ENCODE data around the gene UPF2. TPM values are rescaled to one million over a fixed set of nuclear protein-coding genes. Genes with fewer than 3 reads are reported as not detected.

Gene UPF2
- total and polyA plus RNA-seq, 2 of the 13 experiments (the other 11 are each of a cell fraction or from before 2014, with no cell fraction given), result 6.2 to 14.5 TPM

GRCh38 chr10:11909618-11910017, 133.0 kb downstream of the UPF2 start:
- intact Hi-C loops (cut with micrococcal nuclease; ENCODE audit: unreplicated experiment) (no loop called here), in situ Hi-C loops (cut with HindIII; ENCODE audit: extremely low pct_ligation_motif_present, low pct_unique_long_range_greater_than_20kb) (no loop called here)
- TF ChIP-seq HDAC2 (CRISPR knock-in tag; IDR thresholded peaks at IDR 0.05) (no peak), CBX1 (IDR thresholded peaks at IDR 0.05; ENCODE audit: low read depth) (no peak), ZNF230 (CRISPR knock-in tag; IDR thresholded peaks at IDR 0.05) (no peak), NR2C2 (CRISPR knock-in tag; IDR thresholded peaks at IDR 0.05; ENCODE audit: borderline replicate concordance) (no peak), ZNF232 (CRISPR knock-in tag; IDR thresholded peaks at IDR 0.05; ENCODE audit: borderline replicate concordance) (no peak), SP4 (CRISPR knock-in tag; IDR thresholded peaks at IDR 0.05) (no peak), JARID2 (CRISPR knock-in tag; IDR thresholded peaks at IDR 0.05; ENCODE audit: insufficient replicate concordance) (no peak), ZNF7 (CRISPR knock-in tag; IDR thresholded peaks at IDR 0.05) (no peak), KDM6A (CRISPR knock-in tag; IDR thresholded peaks at IDR 0.05; ENCODE audit: low read depth) (no peak), ARID4A (CRISPR knock-in tag; IDR thresholded peaks at IDR 0.05; ENCODE audit: borderline replicate concordance) (no peak), ISL2 (CRISPR knock-in tag; IDR thresholded peaks at IDR 0.05) (no peak), SMARCC2 (IDR thresholded peaks at IDR 0.05) (no peak), STAT5B (CRISPR knock-in tag; IDR thresholded peaks at IDR 0.05) (no peak), PPARG (CRISPR knock-in tag; conservative IDR thresholded peaks at IDR 0.05) (no peak), MEIS2 (CRISPR knock-in tag; IDR thresholded peaks at IDR 0.05) (no peak), ZNF781 (CRISPR knock-in tag; IDR thresholded peaks at IDR 0.05; ENCODE audit: borderline replicate concordance, not compliant biosample characterization) (no peak)
- no peaks in the 10 kb centered on the region; a peak in 1 of 5 replicates for H3K27me3 ChIP-seq (ENCODE audit: control insufficient read depth in 1 of 2, insufficient read depth in 2 of 2, low read length in 2 of 2)
- 23% methylated on average over 7 of the region's 10 CpGs for WGBS (ENCODE audit: low lambda C conversion rate)
- no peak for FAIRE-seq
- H3K27ac ChIP-seq (ENCODE audit: extremely low read length, insufficient read depth, low read length), result no peak overlapping the region
- ChIA-PET POLR2A (interaction anchor here (1.7 kb wide), 1 partner anchor 34 kb away, joined by 8 read pairs; no protein-coding TSS in a partner anchor), CTCF (ENCODE audit: low intra/inter-chr PET ratio, low total read pairs) (no interaction called here)
- no peaks in the 10 kb centered on the region for H4K20me1 ChIP-seq (ENCODE audit: insufficient read depth, low read length)
- no peak overlapping the region for H3K4me3 ChIP-seq (replicated peaks in 1 of 3; ENCODE audit: insufficient read depth in 1 of 3, low read depth in 2 of 3, low read length in 3 of 3)
- H3K79me2 ChIP-seq (ENCODE audit: insufficient read depth, low read length), result no peaks in the 10 kb centered on the region
- ATAC-seq, result no peak
- no TSS peak for BruUV-seq (replicated peaks)
- DNase-seq (ENCODE audit: low spot score), result no peak
- no peak overlapping the region for H3K9ac ChIP-seq (ENCODE audit: insufficient read depth, low read depth, low read length)
- H3K9me3 ChIP-seq (ENCODE audit: low read length), result no peaks in the 10 kb centered on the region
- H2AFZ ChIP-seq (ENCODE audit: low read length), result no peak overlapping the region
- peaks cover 43% of the 10 kb centered on the region for H3K4me1 ChIP-seq (ENCODE audit: insufficient read depth, low read length)
- no peaks in the 10 kb centered on the region for H3K36me3 ChIP-seq (replicated peaks in 1 of 2; ENCODE audit: control insufficient read depth in 1 of 2, insufficient read depth in 2 of 2, low read length in 2 of 2)
- no peak overlapping the region for H3K4me2 ChIP-seq (ENCODE audit: low read depth, low read length)
